Stimulated activated CD8-positive, alpha-beta memory T cell treated with anti-CD3 and anti-CD28 coated beads, Interleukin-7, amount 100 ng/mL, for 1 hour (primary cell): Measurements from ENCODE around the gene GRID1.

Experiments used
- DNase-seq, 2 donors: peaks; one replicate each; pipeline ENCODE4 v3.0.0-alpha.2; 2020; ENCODE audit warnings: low read depth in 2 of 2

Gene GRID1

DNA sequence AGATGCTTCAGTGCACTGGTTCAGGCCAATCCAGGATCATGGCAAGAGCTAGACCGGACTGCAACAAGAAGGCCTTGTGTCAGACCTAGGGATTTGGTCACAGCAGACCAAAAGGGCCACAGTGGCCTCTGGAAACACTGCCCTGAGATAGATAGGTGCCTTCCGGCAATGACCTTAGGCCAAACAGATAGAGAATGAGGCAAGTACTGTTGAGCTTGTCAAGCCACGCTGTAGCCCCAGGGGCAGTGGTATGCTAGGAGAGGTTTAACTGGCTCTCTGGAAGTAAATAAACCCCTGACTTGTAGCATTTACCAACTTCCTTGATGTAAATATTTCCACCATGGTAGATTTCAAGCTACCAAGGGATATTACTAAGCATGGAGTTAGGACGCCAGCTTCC lies 197.5 kb downstream of the GRID1 start:
- DNase-seq: no peak

DNA sequence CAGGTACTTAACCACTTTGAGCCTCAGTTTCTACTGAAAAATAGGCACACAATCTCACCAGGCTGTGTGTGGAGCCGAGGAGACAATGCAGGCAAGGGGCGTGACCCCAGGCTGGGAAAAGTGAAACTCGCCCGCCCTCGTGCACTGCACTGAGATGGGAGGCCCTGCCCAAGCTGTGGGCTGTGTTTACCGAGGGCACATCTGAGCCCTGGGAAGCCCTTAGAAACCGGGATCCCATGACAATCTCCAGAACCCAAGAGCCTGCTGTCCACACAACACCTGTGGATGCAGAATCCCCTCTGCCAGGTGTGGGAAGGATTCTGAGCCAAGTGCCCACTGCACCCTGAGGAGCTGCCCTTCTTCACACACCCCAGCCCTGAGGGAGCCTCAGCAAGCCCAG lies 198.3 kb downstream of the GRID1 start:
- DNase-seq: no peak

DNA sequence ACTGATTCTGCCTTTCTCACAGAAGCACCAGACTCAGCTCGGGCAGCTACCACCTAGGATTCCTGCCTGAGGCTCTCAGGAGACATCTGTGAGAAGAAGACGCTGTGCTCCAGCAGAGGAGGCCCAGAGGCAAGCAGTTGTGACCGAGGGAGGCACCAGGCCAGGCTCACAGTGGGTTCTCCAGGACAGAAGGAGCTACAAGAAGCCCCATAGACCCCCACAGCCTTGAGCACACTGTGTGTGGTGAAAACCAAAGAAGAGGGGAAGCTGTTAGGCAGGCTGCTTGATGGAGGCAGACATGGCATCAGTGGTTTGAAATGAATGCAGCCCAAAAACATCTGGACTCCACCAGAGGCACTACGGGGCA lies 198.8 kb downstream of the GRID1 start:
- no peak for DNase-seq

DNA sequence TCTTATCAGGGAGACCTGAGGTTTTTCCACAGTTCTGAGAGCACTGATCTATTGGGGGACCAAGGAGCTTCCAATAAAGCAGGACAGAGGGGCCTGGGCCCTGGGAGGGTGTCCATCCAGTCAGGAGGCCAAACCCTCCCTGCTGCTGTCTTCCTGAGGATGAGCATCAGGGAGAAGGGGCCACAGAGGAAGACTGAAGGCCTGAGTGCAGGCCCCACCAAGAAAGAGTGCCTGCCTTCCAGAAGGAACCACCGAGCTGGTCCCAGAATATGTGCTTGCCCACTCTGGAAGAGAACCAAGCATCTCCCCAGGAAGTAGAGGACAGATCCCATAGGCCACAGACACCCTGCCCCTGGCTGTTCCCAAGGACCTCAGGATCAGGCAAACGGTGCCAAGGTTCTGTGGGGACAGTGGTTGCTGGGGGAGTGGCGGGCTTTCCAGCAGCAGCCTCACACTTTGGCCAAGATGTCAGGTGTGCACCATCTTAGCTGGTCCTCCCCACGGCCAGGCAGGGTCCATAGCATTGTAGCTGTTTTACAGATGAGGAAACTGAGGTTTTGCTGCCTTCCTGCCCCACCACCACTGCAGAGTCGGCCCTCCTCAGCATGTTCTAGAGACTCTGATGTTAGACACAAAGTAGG lies 199.4 kb downstream of the GRID1 start:
- DNase-seq: no peak

GRCh38 chr10:86165666-86166065 lies 200.9 kb downstream of the GRID1 start:
- DNase-seq: no peak

- no peak for DNase-seq
These were observed 201.5 kb downstream of the GRID1 start for GRCh38 chr10:86164960-86165630.

DNA sequence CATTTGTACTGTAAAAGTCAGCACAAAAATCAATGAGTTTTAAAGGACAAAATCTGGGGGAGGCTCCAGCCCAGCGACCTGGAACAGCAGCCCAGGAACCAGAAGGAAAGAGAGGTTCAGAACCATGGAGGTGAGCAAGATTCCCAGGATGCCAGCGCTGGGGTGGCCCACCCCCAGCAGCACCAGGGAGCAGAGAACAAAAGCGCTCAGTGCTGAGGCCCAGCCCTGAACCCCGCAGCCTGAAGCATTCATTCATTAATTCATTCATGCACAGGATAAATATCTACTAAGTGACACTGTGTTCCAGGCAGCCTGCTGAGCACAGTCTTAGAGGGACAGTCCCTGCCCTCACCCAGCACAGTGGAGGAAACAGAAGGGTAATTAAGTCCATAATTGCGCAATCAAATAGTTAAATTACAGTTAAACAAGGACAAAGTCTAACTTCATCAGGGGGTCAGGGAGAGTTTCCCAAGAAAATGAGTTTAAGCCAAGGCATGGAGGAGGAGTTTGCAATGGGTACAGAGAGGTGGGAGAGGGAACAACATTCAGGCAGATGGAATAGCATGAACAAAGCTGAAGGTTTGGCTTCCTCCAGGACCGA lies 202.3 kb downstream of the GRID1 start:
- DNase-seq: no peak

GRCh38 chr10:86163522-86164173 lies 202.9 kb downstream of the GRID1 start:
- no peak for DNase-seq

GRCh38 chr10:86162696-86163400 lies 203.7 kb downstream of the GRID1 start:
- DNase-seq: no peak

- DNase-seq: no peak
These were observed 204.6 kb downstream of the GRID1 start for GRCh38 chr10:86162036-86162435.

DNA sequence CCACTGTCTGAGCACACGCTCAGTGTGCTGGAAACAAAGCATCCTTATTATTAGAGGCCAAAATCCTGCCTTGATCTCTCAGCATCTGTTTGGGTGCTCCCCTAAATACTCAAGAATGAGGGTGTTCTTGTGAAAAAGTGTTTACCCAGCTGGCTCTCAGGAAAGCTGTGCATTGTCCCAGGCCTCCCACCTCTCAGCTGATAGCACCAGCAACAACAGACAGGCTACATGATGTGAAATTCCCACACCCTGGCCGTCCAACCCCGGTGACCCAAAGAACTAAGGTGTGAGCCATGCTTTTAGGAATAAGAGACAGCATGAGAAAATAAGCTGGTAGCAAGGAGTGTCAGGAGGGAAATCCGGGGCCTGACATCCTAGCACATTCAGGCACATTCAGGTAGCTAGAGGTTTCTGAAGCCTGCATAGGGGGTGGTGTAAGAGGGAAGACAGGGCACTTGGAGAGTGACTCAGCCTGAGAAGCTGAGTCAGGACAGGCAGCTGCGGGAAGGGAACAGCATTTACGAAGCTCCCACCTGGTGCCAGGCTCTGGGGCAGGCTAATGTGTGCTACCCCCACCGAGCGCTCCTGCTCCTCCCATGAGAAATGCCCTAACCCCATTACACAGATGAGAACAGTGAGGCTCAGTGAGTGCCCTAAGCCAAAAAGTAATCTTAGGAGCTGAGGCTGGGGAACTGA lies 205.6 kb downstream of the GRID1 start:
- DNase-seq: no peak

GRCh38 chr10:86159797-86160196 lies 206.8 kb downstream of the GRID1 start:
- no peak for DNase-seq

DNA sequence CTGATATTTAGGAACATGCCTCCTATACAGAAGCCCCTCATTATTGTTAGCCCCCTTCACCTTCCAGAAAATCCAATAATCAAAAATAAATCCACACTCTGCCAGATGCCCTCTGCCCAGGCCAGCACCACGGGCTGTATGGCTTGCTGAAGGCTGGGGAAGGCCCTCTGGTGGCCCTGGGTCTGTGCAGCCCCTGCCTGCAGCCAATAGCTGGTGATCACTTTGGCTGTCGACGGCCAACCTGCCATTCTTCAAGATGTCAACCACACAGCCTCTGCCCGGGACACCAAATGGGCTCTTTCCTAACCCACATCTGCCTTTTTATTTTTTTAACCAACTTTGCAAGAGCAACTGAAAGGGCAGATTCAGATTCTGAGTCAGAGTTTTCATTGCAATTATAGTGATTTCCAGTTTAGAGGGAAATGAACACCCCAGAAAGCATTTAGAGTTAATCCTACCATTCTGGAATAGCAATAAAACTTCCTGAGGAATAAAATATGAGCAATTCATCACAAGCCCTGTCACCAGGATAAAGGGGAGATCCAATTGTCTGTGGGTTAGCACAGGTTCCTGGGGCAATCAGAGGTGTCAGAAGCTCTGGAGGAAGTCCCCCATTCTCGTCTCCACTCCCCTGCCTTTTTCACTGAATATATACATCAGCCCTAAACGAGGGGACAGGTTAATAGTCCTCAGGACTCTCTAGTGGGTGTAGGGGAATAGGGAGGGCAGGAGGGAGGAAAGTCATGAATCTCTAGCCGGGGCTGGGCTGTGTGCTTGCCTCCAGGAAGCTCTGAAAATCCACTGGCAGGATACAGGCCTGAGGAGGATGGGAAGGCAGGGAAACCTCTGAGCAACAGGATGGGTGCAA lies 211.3 kb downstream of the GRID1 start:
- DNase-seq: no peak

DNA sequence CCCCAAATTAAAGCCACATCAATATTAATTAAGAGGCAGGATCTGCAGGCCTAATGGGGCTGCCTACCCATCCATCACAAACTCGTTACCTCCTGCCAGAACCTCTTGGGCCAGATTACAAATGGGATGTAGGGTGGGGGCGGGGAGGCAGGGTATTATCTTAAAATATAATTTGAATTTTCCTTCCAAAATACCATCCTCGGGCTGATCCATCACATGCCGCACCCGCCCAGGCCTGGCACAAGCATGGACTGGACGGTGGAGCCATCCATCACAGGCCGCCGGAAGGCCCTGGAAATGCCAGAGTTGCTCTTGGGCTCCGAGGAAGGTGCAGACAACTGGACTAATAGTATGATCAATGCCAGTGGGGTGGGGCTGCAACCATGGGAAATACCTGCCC lies 212.8 kb downstream of the GRID1 start:
- no peak for DNase-seq

- no peak for DNase-seq
These were observed 213.7 kb downstream of the GRID1 start for GRCh38 chr10:86152911-86153310.

DNA sequence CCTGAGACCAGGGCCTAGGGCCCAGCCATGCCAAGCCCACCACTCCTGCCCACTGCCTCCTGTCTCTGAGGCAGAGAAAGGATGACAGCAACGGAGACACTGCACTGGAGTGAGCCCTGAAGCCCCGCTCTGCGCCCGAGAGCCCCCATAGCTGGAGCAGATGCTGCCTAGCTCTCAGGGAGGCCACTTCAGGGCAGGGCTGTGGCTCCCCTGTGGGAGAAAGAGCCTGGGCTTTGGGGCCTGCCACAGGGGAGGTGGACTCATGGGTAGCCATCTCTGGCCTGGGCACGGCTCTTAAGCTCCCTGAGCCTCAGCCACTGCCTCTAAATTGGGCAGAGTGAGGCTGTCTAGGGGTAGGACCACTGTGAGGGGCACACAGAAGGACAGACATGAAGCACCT lies 214.2 kb downstream of the GRID1 start:
- no peak for DNase-seq

GRCh38 chr10:86151613-86152012 lies 215.0 kb downstream of the GRID1 start:
- DNase-seq: no peak

DNA sequence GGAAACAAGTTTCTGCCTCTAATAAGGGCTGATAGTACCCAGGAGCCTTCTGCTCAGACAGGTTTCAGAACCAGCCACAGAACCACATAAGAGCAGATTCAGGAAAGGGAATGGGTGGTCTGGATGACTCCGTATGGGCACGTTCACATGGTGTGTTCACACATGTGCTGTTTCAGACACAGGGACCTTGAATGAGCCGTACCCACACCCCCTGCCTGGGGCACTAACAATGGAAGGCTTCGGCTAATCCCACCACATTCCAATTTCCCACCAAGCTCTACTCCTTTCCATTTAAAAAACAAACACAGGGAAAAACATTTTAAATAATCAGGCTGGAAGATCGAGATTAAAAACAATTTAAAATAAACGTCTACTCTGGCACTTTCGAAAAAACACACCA lies 217.3 kb downstream of the GRID1 start:
- no peak for DNase-seq

DNA sequence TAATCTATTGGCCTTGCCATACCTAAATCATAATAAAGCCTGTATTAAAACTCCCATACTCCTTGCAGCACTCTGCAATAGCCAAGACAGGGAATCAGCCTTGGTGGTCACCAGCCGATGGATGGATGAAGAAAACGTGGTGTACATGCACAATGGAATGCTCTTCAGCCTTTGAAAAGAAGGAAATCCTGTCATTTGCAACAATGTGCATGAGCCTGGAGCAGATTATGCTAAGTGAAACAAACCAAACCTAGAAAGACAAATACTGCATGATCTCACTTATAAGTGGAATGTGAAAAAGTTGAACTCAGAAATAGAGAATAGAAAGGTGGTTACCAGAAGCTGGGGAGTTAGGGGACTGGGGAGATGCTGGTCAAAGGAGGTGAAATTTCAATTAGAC lies 218.5 kb downstream of the GRID1 start:
- no peak for DNase-seq

DNA sequence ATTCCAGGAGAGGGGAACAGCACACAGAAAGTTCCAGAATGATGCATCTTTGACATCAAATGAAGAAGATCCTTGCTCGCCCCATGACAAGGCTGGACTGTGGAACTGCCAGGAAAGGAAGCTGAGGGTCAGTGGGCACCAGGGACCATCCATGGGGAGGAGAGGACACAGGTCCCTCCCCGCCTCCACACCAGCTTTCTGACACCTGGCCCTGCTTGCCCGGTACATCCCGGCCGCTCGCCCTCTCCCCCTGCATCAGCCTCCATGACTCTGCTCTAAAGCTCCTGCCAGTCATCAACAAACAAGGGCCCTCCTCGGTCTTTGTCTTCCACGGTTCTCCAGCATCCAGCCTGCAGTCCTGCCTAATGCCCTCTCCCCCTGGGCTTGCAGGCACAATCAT lies 222.3 kb downstream of the GRID1 start:
- no peak for DNase-seq

DNA sequence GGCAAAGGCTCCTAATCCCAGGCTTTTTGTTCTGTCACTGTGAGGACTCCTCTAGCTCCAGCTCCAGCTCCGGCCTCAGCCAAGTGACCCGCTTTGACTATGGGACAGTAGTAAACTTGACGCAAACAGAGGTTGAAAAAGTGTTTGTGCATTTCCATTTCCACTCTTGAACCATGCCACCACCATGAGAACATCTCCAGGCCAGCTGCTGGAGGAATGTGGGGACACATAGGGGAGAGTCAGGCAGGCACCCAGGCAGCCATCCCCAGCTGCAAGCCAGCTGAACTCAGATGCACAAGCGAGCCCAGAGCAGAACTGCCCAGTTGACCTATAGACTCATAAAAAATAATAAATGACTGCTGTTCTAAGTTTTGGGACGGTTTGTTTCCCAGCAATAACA lies 224.7 kb downstream of the GRID1 start:
- DNase-seq: no peak
